RKO (cell line): ENCODE data around the gene TMEM128.
"Not testable (repeated sequence)": the region's sequence is repeated elsewhere in the genome, so short reads cannot be mapped to it uniquely, and the experiment has no call there.

Experiments used
- DNase-seq: peaks from one replicate; pipeline ENCODE4 v3.0.0-alpha.2; 2016; ENCODE audit warnings: low spot score

TMEM128 gene

GRCh38 chr4:4248029-4248884 lies at the start of gene TMEM128:
Gene TMEM128, minus strand, starts transcription at chr4:4248223. Its CDS starts 21 bp downstream, at chr4:4248202.
- DNase-seq: peak; percentile 94

- DNase-seq: no peak
Observed at GRCh38 chr4:4296283-4296846, 48.3 kb upstream of the TMEM128 start.

GRCh38 chr4:4293279-4293678 lies 45.3 kb upstream of the TMEM128 start:
- no peak for DNase-seq

- peak; percentile 91 for DNase-seq
Observed at GRCh38 chr4:4289941-4290850, 42.2 kb upstream of the TMEM128 start, which contains the start of the genes LYAR and ZBTB49. Gene LYAR, minus strand, starts transcription at chr4:4290154. Its CDS starts 6,412 bp downstream, at chr4:4283742. Gene ZBTB49, plus strand, starts transcription at chr4:4290251. Its CDS starts 9,695 bp downstream, at chr4:4299946.

GRCh38 chr4:4289597-4289940 lies 41.5 kb upstream of the TMEM128 start:
- DNase-seq: peak; percentile 35

GRCh38 chr4:4289055-4289454 lies 41.0 kb upstream of the TMEM128 start:
- peak; percentile 29 for DNase-seq

GRCh38 chr4:4288098-4288497 lies 40.1 kb upstream of the TMEM128 start:
- no peak for DNase-seq

- no peak for DNase-seq
Observed at GRCh38 chr4:4284827-4285618, 37.0 kb upstream of the TMEM128 start.

- no peak for DNase-seq
Observed at GRCh38 chr4:4281787-4282186, 33.8 kb upstream of the TMEM128 start.

- no peak for DNase-seq
Observed at GRCh38 chr4:4277531-4277930, 29.5 kb upstream of the TMEM128 start.

- no peak for DNase-seq
Observed at GRCh38 chr4:4274226-4274625, 26.2 kb upstream of the TMEM128 start.

GRCh38 chr4:4271912-4272311 lies 23.9 kb upstream of the TMEM128 start:
- no peak for DNase-seq

GRCh38 chr4:4270529-4270928 lies 22.5 kb upstream of the TMEM128 start:
- no peak for DNase-seq

GRCh38 chr4:4269856-4270255 lies 21.8 kb upstream of the TMEM128 start:
- no peak for DNase-seq

- no peak for DNase-seq
Observed at GRCh38 chr4:4269331-4269731, 21.3 kb upstream of the TMEM128 start.

- no peak for DNase-seq
Observed at GRCh38 chr4:4268776-4269175, 20.8 kb upstream of the TMEM128 start.

- DNase-seq: no peak
Observed at GRCh38 chr4:4267981-4268380, 20.0 kb upstream of the TMEM128 start.

- DNase-seq: peak; percentile 88
Observed at GRCh38 chr4:4260185-4260751, 12.2 kb upstream of the TMEM128 start.

- DNase-seq: no peak
Observed at GRCh38 chr4:4259484-4260100, 11.6 kb upstream of the TMEM128 start.

- not testable (repeated sequence) for DNase-seq
Observed at GRCh38 chr4:4257705-4258104, 9.7 kb upstream of the TMEM128 start.

GRCh38 chr4:4256799-4257198 lies 8.8 kb upstream of the TMEM128 start:
- no peak for DNase-seq
